GM12878 (cell line): ENCODE measurements around the gene TSTD2. TPM values are rescaled to one million over a fixed set of nuclear protein-coding genes. Genes with fewer than 3 reads are reported as not detected.

Experiments used
- ATAC-seq: fragments of 200-7000 bp; cut with Tn5 transposase; 3 replicates; pipeline ENCODE4 v1.9.1; 2020; ENCODE audit warnings: mild to moderate bottlenecking, moderate library complexity
- BruUV-seq: library from RNA; stranded (reverse); fragments of 400-500 nt; replicated peaks from 2 replicates; lab custom pipeline; 2021; lab: Mats Ljungman, UMichigan
- CTCF ChIA-PET: fragments of 300-600 bp; sonication (Branson Sonifier 250); formaldehyde crosslinking; extraction: SDS; loops from one replicate; lab custom pipeline; 2021; ENCODE audit warnings: inconsistent platforms; lab: Yijun Ruan, JAX
- POLR2A ChIA-PET: fragments of 350-600 bp; formaldehyde crosslinking; extraction: SDS; loops from one replicate; lab custom pipeline; 2021; ENCODE audit warnings: inconsistent platforms; lab: Charles Lee
- RAD21 ChIA-PET: fragments of 300-600 bp; sonication (Branson Sonifier 250); formaldehyde crosslinking; loops from one replicate; lab custom pipeline; 2023; ENCODE audit warnings: antibody characterized with exemption; ENCODE audit not compliant: unreplicated experiment; lab: Charles Lee
- SMC1A ChIA-PET: fragments of 300-600 bp; sonication (Branson Sonifier 250); formaldehyde crosslinking; loops from one replicate; lab custom pipeline; 2023; ENCODE audit not compliant: unreplicated experiment, uncharacterized antibody; lab: Charles Lee
- DNase-seq: peaks from one replicate; pipeline ENCODE4 v3.0.0-alpha.2; 2011; ENCODE audit warnings: low read depth, low spot score
- FAIRE-seq: peaks from 3 replicates; lab custom pipeline; 2011; peaks lifted over from hg19 to GRCh38; lab: Jason Lieb, UNC
- H2AFZ ChIP-seq: 2 replicates; pipeline ENCODE4 v1.6.0; 2011; ENCODE audit warnings: low read depth, low read length, control low read depth; ENCODE audit not compliant: control insufficient read depth
- H3K27ac ChIP-seq: 2 replicates; pipeline ENCODE4 v1.5.1; 2011; ENCODE audit warnings: control low read depth; ENCODE audit not compliant: control insufficient read depth, insufficient read depth
- H3K27me3 ChIP-seq, 2 experiments: replicated peaks in 1 of 2; 2 replicates each; pipeline versions ENCODE4 v1.6.0 to v1.6.1; 2011; ENCODE audit warnings: low read length in 1 of 2; ENCODE audit not compliant: control insufficient read depth in 2 of 2, insufficient read depth in 2 of 2
- H3K36me3 ChIP-seq, 2 experiments: 2 replicates each; pipeline ENCODE4 v1.5.1; 2011; ENCODE audit warnings: low read length in 1 of 2; ENCODE audit not compliant: control insufficient read depth in 2 of 2, insufficient read depth in 2 of 2
- H3K4me1 ChIP-seq: 2 replicates; pipeline ENCODE4 v1.6.1; 2011; ENCODE audit warnings: mild to moderate bottlenecking, low read length, moderate library complexity, mixed read lengths; ENCODE audit not compliant: control insufficient read depth, insufficient read depth
- H3K4me2 ChIP-seq: 2 replicates; pipeline ENCODE4 v1.6.0; 2011; ENCODE audit warnings: control low read depth; ENCODE audit not compliant: control insufficient read depth, insufficient read depth
- H3K4me3 ChIP-seq: fragments of 200-600 bp; sonication (generic); 2 replicates; pipeline ENCODE4 v1.5.1; 2016
- H3K79me2 ChIP-seq: 2 replicates; pipeline ENCODE4 v1.6.0; 2011; ENCODE audit warnings: low read length; ENCODE audit not compliant: control insufficient read depth, insufficient read depth
- H3K9ac ChIP-seq: 2 replicates; pipeline ENCODE4 v1.8.0; 2011; ENCODE audit warnings: low read length, control low read depth, mixed read lengths; ENCODE audit not compliant: control insufficient read depth, insufficient read depth
- H3K9me3 ChIP-seq: replicated peaks from 3 replicates; pipeline ENCODE4 v1.5.1; 2011; ENCODE audit warnings: mild to moderate bottlenecking, low read length; ENCODE audit not compliant: control insufficient read depth, insufficient read depth
- H4K20me1 ChIP-seq: 2 replicates; pipeline ENCODE4 v1.6.0; 2011; ENCODE audit not compliant: control insufficient read depth, insufficient read depth
- ATF7 ChIP-seq: fragments of 450-650 bp; IDR thresholded peaks from 2 replicates; pipeline ENCODE4 v1.6.1; 2016; ENCODE audit warnings: low read depth, mild to moderate bottlenecking
- BCL11A ChIP-seq: IDR thresholded peaks from 2 replicates; pipeline ENCODE4 v1.6.1; 2011; ENCODE audit warnings: low read depth, low read length
- CREM ChIP-seq: IDR thresholded peaks from 2 replicates; pipeline ENCODE4 v1.6.1; 2014; ENCODE audit warnings: antibody characterized with exemption, low read depth
- FOS ChIP-seq: IDR thresholded peaks from 3 replicates; pipeline ENCODE4 v1.6.1; 2011; ENCODE audit warnings: borderline replicate concordance; ENCODE audit not compliant: insufficient read length; ENCODE audit errors: extremely low read depth
- FOXK2 ChIP-seq: fragments of 450-650 bp; IDR thresholded peaks from 2 replicates; pipeline ENCODE4 v1.6.1; 2017; ENCODE audit warnings: mild to moderate bottlenecking, moderate library complexity
- KLF5 ChIP-seq: fragments of 450-650 bp; IDR thresholded peaks from 2 replicates; pipeline ENCODE4 v1.6.1; 2014; ENCODE audit warnings: mild to moderate bottlenecking; ENCODE audit not compliant: partially characterized antibody
- MTA2 ChIP-seq: fragments of 450-650 bp; IDR thresholded peaks from 2 replicates; pipeline ENCODE4 v1.6.1; 2016; ENCODE audit warnings: low read depth, mild to moderate bottlenecking, moderate library complexity
- MYC ChIP-seq: IDR thresholded peaks from 2 replicates; pipeline ENCODE4 v1.6.1; 2011; ENCODE audit warnings: mild to moderate bottlenecking, low read length, moderate library complexity, inconsistent platforms; ENCODE audit not compliant: insufficient read depth, insufficient replicate concordance, insufficient read length, severe bottlenecking
- PAX5 ChIP-seq: IDR thresholded peaks from 2 replicates; pipeline ENCODE4 v1.6.1; 2011; ENCODE audit warnings: low read depth, low read length, borderline replicate concordance
- POLR2AphosphoS5 ChIP-seq: IDR thresholded peaks from 2 replicates; pipeline ENCODE4 v1.6.1; 2011; ENCODE audit warnings: mild to moderate bottlenecking, low read length, inconsistent platforms
- RCOR1 ChIP-seq: conservative IDR thresholded peaks from 2 replicates; pipeline ENCODE4 v1.6.1; 2012; ENCODE audit warnings: low read depth, low read length, improper control_type of control experiment
- SMC3 ChIP-seq: IDR thresholded peaks from 2 replicates; pipeline ENCODE4 v1.6.1; 2011; ENCODE audit warnings: low read length, improper control_type of control experiment, borderline replicate concordance
- TCF3 ChIP-seq: IDR thresholded peaks from 2 replicates; pipeline ENCODE4 v1.6.1; 2012; ENCODE audit warnings: low read depth, mild to moderate bottlenecking, low read length, borderline replicate concordance; ENCODE audit not compliant: insufficient read depth
- ZZZ3 ChIP-seq: IDR thresholded peaks from 2 replicates; pipeline ENCODE4 v1.6.1; 2011; ENCODE audit warnings: low read depth; ENCODE audit not compliant: control insufficient read depth, insufficient read length
- WGBS: methylation state at CpG from one replicate; pipeline ENCODE4 v1.1.6; 2016; ENCODE audit warnings: low lambda C conversion rate; ENCODE audit not compliant: insufficient replicate concordance, insufficient coverage; ENCODE audit errors: missing lambda C conversion rate; 5-methylcytosine and 5-hydroxymethylcytosine counted together
- in situ Hi-C: fragments of 300-500 bp; cut with MboI; formaldehyde crosslinking; loops from 9 replicates; pipeline ENCODE4 v1.14.3; 2018; ENCODE audit warnings: mixed read lengths
- intact Hi-C: fragments of 100-400 bp; cut with micrococcal nuclease; formaldehyde crosslinking; loops from one replicate; pipeline ENCODE4 v1.14.2; 2022; ENCODE audit not compliant: unreplicated experiment
- polyA plus RNA-seq, 11 experiments: library from polyadenylated mRNA; depleted of rRNA in 4 of 11; unstranded in 6 of 11; stranded (reverse) in 5 of 11; fragments of >200 nt; fragmentation: Nextera tagmentation in 4 of 11; fragmentation: Illumina TruSeq in 1 of 11; extraction: Ambion mirVana in 4 of 11; extraction: Trizol in 1 of 11; gene quantifications; 1 replicate in 1 of 11; 2 replicates in 10 of 11; pipeline versions ENCODE4 v1.2.1 to v1.2.3, GENCODE V29; 2011 to 2016; ENCODE audit warnings: inconsistent platforms in 2 of 11, missing spikeins in 2 of 11, low read depth in 1 of 11
- total RNA-seq, 4 experiments: library from RNA; depleted of rRNA in 3 of 4; stranded (reverse); fragments of >200 nt in 3 of 4; fragmentation: Illumina TruSeq in 1 of 4; extraction: Trizol in 1 of 4; gene quantifications; 2 replicates each; pipeline versions ENCODE4 v1.2.1 to v1.2.3, GENCODE V29; 2013 to 2021
- TF ChIP-seq, protein P1 (sequence below): fragments of 450-650 bp; IDR thresholded peaks from 2 replicates; pipeline ENCODE4 v1.6.1; 2017; ENCODE audit warnings: mild to moderate bottlenecking, moderate library complexity
- TF ChIP-seq, protein P2 (sequence below): IDR thresholded peaks from 2 replicates; pipeline ENCODE4 v1.6.1; 2012; ENCODE audit warnings: mild to moderate bottlenecking, low read depth, low read length

Gene TSTD2
- total and polyA plus RNA-seq, 10 of the 15 experiments (the other 5 are each of a cell fraction or from before 2014, with no cell fraction given): 5.0 to 30.6 (median 14.1) TPM

DNA sequence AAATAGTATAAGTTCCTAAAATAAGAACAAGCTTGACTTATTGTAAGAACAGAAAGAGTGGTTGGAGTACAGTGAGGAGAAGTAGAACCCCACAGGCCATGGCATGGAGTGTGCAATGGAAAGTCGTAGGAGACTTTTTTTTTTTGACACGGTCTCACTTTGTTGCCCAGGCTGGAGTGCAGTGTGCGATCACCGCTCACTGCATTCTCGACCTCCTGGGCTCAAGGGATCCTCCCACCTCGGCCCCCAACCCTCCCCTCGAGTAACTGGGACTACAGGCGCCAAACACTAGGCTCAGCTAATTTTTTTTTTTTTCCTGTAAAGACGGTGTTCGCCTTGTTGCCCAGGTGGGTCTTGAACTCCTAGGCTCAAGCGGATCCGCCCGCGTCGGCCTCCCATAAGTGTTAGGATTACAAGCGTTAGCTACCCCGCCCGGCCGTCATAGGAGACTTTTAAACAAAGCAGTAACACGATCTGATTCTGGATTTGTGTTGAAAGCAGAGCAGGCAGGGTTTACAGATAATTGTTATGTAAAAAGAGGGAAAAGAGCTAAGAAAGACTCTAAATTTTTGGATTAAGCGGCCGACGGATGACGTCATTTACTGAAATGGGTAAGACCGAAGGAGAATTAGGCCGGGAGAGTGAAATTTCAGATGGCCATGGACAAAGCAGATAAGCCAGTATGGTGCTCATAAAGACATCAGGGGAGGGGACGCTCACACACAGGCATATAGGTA is 752 bp downstream of the TSTD2 start:
- TSS peak; percentile 90 for BruUV-seq
- peak overlapping the region; percentile 93 for H3K27ac ChIP-seq
- H3K9me3 ChIP-seq: no peaks in the 10 kb centered on the region
- H3K4me2 ChIP-seq: peak overlapping the region; percentile 78
- 2% methylated on average over 25 of the region's 27 CpGs for WGBS
- SMC1A ChIA-PET: interaction anchor here (0.7 to 3.1 kb wide), 17 partner anchors 11 to 1518 kb away, joined by 3 to 16 read pairs (median 4); partner anchors contain the start of genes TBC1D2, TRMO and XPA
- POLR2A ChIA-PET: interaction anchor here (0.6 to 2.2 kb wide), 11 partner anchors 8 to 1471 kb away, joined by 3 to 22 read pairs (median 5); partner anchors contain the start of genes TMOD1, TRMO, XPA and ZNF782
- peaks cover 68% of the 10 kb centered on the region for H3K79me2 ChIP-seq
- RAD21 ChIA-PET: interaction anchor here (0.8 to 3.6 kb wide), 11 partner anchors 14 to 778 kb away, joined by 3 to 22 read pairs (median 6); partner anchors contain the start of genes TMOD1, XPA and ZNF782
- CTCF ChIA-PET: interaction anchor here (0.5 to 5.5 kb wide), 15 partner anchors 7 to 247 kb away, joined by 3 to 35 read pairs (median 4); partner anchors contain the start of gene XPA
- H3K4me3 ChIP-seq: peak overlapping the region; percentile 96
- peaks cover 5% of the 10 kb centered on the region for H3K4me1 ChIP-seq
- ATAC-seq (peak; percentile 13), DNase-seq (no peak), FAIRE-seq (no peak)
- peak overlapping the region; percentile 87 for H3K9ac ChIP-seq
- intact Hi-C loops (no loop called here), in situ Hi-C loops (loop anchor here (25.0 kb wide), 1 partner anchor 1220 kb away; the partner anchor contains the start of gene ZNF367)
- no peaks in the 10 kb centered on the region for H4K20me1 ChIP-seq
- peak overlapping the region; percentile 97 for H2AFZ ChIP-seq
- no peaks in the 10 kb centered on the region for H3K27me3 ChIP-seq
- H3K36me3 ChIP-seq: no peaks in the 10 kb centered on the region
- TF ChIP-seq RCOR1: no peak
- TF ChIP-seq MYC: no peak
- no peak for TF ChIP-seq TCF3
- TF ChIP-seq FOS: no peak
- no peak for TF ChIP-seq POLR2AphosphoS5
- TF ChIP-seq SMC3: no peak
- no peak for TF ChIP-seq MTA2
- TF ChIP-seq BCL11A: no peak
- no peak for TF ChIP-seq KLF5
- TF ChIP-seq ATF7: peak; percentile 98
- TF ChIP-seq, protein P1, sequence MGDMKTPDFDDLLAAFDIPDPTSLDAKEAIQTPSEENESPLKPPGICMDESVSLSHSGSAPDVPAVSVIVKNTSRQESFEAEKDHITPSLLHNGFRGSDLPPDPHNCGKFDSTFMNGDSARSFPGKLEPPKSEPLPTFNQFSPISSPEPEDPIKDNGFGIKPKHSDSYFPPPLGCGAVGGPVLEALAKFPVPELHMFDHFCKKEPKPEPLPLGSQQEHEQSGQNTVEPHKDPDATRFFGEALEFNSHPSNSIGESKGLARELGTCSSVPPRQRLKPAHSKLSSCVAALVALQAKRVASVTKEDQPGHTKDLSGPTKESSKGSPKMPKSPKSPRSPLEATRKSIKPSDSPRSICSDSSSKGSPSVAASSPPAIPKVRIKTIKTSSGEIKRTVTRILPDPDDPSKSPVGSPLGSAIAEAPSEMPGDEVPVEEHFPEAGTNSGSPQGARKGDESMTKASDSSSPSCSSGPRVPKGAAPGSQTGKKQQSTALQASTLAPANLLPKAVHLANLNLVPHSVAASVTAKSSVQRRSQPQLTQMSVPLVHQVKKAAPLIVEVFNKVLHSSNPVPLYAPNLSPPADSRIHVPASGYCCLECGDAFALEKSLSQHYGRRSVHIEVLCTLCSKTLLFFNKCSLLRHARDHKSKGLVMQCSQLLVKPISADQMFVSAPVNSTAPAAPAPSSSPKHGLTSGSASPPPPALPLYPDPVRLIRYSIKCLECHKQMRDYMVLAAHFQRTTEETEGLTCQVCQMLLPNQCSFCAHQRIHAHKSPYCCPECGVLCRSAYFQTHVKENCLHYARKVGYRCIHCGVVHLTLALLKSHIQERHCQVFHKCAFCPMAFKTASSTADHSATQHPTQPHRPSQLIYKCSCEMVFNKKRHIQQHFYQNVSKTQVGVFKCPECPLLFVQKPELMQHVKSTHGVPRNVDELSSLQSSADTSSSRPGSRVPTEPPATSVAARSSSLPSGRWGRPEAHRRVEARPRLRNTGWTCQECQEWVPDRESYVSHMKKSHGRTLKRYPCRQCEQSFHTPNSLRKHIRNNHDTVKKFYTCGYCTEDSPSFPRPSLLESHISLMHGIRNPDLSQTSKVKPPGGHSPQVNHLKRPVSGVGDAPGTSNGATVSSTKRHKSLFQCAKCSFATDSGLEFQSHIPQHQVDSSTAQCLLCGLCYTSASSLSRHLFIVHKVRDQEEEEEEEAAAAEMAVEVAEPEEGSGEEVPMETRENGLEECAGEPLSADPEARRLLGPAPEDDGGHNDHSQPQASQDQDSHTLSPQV: no peak
- TF ChIP-seq ZZZ3: no peak
- no peak for TF ChIP-seq FOXK2
- TF ChIP-seq, protein P2, sequence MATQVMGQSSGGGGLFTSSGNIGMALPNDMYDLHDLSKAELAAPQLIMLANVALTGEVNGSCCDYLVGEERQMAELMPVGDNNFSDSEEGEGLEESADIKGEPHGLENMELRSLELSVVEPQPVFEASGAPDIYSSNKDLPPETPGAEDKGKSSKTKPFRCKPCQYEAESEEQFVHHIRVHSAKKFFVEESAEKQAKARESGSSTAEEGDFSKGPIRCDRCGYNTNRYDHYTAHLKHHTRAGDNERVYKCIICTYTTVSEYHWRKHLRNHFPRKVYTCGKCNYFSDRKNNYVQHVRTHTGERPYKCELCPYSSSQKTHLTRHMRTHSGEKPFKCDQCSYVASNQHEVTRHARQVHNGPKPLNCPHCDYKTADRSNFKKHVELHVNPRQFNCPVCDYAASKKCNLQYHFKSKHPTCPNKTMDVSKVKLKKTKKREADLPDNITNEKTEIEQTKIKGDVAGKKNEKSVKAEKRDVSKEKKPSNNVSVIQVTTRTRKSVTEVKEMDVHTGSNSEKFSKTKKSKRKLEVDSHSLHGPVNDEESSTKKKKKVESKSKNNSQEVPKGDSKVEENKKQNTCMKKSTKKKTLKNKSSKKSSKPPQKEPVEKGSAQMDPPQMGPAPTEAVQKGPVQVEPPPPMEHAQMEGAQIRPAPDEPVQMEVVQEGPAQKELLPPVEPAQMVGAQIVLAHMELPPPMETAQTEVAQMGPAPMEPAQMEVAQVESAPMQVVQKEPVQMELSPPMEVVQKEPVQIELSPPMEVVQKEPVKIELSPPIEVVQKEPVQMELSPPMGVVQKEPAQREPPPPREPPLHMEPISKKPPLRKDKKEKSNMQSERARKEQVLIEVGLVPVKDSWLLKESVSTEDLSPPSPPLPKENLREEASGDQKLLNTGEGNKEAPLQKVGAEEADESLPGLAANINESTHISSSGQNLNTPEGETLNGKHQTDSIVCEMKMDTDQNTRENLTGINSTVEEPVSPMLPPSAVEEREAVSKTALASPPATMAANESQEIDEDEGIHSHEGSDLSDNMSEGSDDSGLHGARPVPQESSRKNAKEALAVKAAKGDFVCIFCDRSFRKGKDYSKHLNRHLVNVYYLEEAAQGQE: no peak
- TF ChIP-seq CREM: peak; percentile 38; the same call in 1 of the 2 replicates
- TF ChIP-seq PAX5: no peak
